Stimulated activated CD4-positive, alpha-beta T cell treated with anti-CD3 and anti-CD28 coated beads, Interleukin-4, amount 100 ng/mL, for 24 hours (primary cell): ENCODE results near the gene FOS.

Experiments
- DNase-seq: peaks from one replicate; pipeline ENCODE4 v3.0.0-alpha.2; 2020

Gene FOS

DNA sequence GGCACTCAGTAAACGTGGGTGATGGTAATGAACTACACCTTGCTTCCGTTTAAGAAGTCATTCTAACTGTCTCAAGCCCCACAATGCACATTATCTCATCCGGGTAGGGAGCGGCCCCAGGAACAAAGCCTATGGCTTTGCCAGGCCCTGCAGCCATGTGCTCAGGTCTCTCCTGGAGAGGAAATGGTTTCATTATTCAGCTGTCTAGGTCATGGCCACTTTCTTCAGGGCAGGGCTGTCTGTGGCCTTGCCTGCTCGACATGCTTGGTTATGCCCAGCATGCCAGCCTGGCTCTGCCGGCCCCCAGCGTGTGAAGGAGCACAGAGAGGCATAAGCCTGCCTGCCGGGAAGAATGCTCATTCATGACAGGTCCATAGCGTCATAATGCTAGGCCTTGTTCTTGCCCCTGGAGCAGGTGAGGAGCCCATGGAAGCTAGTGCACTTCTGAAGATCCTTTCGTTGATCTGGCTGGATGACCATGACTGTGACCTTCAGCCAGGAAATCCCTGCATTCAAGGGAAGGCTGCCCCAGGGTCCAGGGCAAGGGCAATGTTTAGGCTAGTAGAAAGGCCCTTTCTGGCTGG, 26.3 kb upstream of the FOS start:
- DNase-seq = no peak

- DNase-seq = no peak
Measured at GRCh38 chr14:75254381-75254822, 24.2 kb upstream of the FOS start.

- no peak for DNase-seq
Measured at GRCh38 chr14:75254901-75255584, 23.6 kb upstream of the FOS start.

DNA sequence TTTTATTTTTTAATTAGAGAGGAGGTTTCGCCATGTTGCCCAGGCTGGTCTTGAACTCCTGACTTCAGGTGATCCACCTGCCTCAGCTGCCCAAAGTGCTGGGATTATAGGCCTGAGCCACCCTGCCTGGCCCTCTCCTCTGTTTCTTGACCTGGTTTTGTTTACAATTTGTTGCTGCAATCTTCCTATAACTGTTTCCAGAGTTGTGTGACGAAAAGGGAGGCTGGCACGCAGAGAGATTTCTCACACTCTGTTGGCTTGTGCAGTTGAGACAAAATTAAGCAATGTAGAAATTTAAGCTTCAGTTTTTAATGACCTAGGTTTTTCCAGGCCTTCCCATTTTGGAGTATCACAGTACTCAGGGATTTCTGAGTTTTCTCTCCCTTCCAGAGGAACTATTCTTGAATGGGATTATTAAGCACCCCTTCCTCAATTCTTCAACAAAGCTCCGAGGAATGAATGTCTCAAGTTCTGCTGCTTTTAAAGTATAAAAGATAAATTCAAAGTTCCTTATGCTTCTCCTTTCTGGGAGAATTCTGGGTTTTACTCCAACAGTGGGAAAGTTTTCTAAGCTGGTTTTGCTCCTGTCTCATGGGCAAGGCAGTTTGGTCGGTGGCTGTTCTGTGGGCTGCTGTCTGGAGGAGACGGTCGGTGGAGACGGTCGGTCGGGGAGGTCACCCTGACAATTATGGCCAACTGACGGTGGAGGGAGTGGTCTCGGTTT, 20.4 kb upstream of the FOS start:
- DNase-seq = no peak

DNA sequence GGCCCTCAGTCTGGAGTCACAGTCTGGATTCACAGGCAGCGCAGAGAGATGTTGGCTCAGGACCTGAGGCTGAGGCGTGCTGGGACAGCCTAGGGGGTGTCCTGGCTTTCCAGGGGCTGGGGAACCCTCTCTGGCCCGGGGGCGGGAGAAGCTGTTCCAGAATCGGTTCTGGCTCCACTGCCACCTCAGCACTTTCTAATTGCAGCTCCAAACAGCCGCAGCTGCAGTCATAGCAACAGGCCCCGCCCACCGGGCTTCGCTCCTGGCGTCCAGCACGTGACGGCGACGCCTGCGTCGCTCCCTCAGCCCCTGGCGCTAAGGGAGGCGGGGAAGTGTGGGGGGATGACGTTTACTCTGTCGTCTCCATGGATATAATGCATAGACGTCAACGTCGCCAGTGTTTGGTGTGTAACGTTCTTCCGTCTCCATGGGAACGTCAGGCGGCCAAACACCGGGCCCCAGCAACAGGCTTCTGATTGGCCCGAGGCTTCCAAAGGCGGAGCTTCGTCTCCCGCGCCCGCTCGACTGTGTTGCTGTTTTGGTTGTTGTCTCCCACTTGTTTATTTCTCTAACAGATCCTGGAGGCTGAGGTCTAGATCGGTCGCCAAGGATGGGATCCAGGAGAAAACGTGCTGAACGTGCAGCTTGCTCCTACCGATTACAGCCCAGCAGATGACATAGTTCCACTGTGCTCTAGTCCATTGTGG, 19.7 kb upstream of the FOS start:
- peak; percentile 99 for DNase-seq

DNA sequence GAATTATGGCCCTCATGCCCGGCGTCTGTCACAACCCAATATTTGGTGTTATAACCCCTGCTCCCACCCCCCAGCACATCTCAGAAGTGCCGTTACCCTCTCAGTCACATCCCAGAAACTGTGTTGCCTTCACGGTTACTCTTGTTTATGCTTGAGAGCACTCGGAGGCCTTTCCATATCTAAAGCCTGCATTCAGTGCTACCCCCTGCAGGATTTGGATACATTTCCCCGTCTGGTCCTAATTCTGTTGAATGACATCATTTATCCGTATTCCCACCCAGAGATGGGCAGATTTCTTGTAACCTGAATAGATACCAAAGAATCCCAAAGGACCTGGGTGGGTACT, 19.1 kb upstream of the FOS start:
- no peak for DNase-seq

DNA sequence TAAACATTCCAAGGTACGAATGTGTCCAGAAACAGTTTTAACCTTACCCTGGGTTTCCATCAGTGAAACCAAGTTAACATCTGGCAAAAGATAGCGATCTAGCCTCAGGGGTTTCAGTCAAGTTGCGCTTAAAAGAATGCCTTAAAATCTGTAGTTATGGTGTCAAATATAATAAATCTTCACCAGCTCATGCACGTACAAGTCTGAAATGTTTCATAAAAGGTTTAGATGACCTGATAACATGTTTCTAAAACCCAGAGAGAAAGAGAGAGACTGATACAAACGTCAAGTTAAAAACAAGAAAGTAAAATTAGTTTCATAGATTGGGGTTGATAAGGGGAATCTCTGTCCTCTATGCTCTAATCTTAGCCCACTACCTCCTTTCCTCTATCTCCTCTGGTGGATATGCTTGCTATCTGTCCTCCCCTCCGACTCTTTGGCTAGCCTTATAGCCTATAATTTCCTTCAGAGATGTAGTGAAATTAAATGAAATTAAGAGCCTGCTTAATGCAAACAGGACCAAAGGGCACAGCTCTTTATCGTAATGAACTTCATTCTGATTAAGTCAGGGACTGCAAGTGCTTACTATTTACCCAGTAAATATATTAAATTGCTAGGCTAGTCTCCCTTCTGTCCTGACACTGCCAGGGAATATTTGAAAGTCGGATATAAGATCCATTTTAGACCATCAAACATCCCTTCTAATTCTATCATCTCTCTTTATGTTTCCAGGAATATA, 18.4 kb upstream of the FOS start:
- DNase-seq = no peak

DNA sequence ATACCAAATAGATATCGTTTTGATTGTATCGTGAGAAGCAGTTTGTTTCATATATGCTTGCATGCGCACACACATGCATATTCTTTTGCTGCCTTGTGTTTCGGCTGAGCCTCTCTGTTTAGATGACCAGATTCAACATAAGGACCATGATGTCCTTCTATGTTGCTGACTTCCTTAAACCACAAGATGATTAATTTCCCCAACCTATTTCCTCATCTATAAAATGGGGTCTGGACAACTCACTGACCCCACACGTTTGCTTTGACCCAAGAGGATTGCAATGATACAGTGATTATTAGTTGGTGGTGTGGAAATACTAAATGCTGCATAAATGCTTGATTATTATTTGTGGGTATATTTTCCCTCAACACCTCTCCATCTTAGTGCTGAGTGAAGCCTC, 16.8 kb upstream of the FOS start:
- DNase-seq = no peak

GRCh38 chr14:75262641-75263040, 16.0 kb upstream of the FOS start:
- DNase-seq = no peak

- no peak for DNase-seq
Measured at GRCh38 chr14:75264036-75264435, 14.6 kb upstream of the FOS start.

DNA sequence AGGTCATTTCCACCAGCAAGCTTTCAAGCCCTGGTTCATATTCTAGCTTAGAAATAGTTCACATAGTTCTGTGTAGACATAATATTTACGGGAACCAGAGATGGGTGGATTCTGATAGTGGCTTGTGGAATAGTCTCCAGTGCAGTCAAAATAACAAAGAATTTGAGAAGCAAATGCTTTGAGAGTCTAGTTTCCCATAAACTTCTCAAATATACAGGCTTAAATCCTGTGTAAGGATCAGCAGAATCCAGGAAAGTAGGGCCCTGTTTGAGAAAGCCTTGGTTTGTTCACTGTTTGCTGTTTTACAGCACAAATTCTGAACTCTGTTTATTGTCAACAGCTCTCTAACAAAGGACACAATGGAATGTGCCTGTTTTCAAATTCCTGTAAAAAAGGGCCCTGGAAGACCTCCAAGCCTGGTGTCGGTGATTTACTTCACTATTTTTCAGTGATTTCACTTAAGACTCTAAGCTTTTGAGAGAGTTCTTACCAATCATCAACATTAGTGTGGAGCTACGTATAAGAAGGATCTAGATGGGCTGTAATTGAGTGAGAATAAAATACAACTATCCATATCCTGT, 11.4 kb upstream of the FOS start:
- DNase-seq = no peak

DNA sequence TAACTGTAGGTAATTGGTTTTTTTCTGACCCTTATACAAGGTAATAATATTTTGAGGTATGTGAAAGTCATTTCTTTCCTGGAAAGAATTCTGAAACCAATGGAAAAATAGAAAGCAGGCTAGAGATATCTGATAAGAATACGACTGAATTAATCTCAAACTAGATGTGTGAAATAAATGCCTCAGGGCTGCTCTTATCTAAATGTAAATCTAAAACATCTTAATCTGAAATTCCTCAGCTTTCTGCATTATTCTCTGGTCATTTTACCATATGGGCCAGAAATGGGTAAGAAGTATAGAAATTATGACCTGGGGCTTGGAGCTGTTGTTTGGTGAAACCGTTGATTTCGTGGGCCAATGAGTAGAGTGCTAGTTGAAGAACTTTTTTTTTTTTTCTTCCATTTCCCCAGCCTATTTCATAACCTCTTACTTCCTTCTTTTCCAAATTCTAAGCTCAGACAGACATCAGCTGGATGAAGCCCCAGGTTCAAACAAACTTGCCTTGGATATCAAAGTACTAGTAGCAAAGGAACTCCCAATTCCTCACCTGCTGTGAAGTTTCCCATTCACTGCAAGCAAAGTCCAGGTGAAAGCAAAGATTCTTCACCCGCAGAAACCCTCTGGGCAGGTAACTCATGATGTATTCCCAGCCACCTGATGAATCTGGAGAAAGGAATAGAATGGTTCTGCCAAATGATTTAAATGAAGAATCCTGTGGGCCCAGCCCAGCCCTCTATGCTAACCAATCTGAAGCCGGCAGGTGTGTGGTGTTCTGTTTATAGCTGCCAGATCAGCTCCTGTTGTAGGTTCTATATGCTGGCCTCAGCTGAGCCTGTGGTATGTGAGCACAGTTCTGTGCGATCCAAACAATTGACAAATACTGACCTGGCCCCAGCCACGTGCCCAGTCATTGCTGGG, 9.7 kb upstream of the FOS start:
- no peak for DNase-seq

DNA sequence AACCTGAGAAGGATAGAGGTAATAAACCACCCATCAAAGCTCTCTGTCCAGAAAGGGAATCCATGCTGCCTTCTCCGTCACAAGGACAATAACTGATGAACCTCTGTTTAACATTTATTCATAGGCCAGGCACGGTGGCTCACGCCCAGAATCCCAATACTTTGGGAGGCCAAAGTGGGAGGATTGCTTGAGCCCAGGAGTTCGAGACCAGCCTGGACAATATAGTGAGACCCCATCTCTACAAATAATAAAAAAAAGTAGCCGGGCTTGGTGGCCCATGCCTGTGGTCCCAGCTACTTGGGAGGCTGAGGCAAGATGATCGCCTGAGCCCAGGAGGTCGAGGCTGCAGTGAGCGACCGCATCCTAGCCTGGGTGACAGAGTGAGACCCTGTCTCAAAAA, 7.1 kb upstream of the FOS start:
- no peak for DNase-seq

GRCh38 chr14:75273272-75274049, 5.2 kb upstream of the FOS start:
- no peak for DNase-seq

DNA sequence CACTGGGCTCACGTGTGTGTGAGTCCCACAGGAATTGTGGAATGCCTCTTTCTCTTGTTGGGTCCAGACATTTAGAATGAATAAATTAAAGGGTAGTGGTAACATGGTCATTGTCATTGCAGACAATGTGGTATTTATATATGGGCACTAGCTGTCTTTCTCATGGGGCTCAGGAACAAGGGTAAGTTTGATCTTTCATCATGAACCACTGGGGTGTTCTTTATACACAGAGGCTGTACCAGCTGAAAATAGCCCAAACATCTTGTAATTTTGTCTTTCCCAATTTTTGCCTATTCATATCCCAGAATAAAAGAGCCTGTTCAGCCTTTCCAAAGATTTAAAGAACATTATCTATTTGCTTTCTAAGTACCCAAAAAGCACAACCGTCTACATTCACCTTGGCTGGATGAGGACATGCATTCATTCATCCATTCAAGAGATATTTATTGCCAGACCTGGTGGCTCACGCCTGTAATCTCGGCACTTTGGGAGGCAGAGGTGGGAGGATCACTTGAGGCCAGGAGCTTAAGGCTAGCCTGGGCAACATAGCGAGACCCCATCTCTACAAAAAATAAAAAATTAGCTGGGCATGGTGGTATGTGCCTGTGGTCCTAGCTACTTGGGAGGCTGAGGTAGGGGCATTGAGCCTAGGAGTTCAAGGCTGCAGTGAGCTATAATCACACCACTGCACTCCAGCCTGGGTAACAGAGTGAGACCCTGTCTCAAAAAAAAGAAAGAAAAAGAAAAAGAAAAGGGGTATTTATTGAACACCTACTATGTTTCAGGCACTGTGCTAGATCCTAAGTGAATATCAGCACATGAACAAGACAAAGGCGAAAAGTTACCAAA, 4.4 kb upstream of the FOS start:
- DNase-seq = no peak

- peak; percentile 29 for DNase-seq
Measured at GRCh38 chr14:75274899-75275569, 3.6 kb upstream of the FOS start.

GRCh38 chr14:75275598-75275997, 3.0 kb upstream of the FOS start:
- no peak for DNase-seq

DNA sequence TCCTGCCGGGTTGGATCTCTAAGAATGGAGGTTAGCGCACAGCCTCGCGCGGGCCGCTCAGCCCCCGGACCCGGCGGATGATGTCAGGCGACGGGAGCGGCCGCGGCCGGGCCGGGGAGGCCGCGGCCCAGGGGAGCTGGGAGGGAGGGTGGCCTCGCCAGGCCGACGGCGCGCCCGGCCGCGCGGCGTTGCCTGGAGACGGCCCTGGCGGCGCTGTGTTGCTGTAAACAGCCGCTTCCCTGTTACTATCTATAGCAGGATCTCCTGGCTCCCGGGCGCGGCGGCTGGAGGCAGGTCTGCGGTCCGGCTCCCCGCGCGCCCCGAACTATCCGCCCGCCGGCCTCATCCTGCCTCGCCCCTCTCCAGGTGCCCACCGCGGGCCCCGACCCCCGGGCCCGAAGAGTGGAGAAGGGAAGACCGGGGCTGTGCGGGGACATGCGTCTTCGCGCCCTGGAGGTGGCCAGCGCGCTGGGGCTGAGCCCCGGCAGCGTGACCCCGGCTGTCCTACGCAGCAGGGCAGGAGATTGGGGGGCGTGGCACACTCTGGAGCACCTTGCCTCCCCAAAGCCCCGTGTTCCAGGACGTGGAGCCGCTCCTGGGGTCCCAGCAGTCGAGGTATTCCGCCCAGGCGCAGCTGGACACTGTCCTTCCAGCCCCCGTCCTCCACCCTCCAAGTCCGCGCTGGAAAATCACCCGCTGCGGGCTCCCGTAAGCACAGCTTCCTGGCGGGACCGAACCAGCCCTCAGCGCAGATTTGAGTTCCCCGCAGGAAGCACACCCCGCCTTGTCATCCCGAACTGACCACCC, 1.4 kb upstream of the FOS start:
- DNase-seq = peak; percentile 42
